H9 (cell line): ENCODE data around the gene FREM2. TPM values are rescaled to one million over a fixed set of nuclear protein-coding genes. Genes with fewer than 3 reads are reported as not detected.

Experiments used
- DNase-seq: peaks from one replicate; pipeline ENCODE4 v3.0.0-alpha.2; 2017
- H2AFZ ChIP-seq: one replicate; pipeline ENCODE4 v1.6.1; 2013; ENCODE audit warnings: mild to moderate bottlenecking, low read length, control low read depth, moderate library complexity
- H2AK5ac ChIP-seq: 2 replicates; pipeline ENCODE4 v1.6.1; 2013; ENCODE audit warnings: low read length, control low read depth, mixed read lengths; ENCODE audit not compliant: insufficient read length
- H2BK120ac ChIP-seq: one replicate; pipeline ENCODE4 v1.6.1; 2013; ENCODE audit warnings: low read depth, mild to moderate bottlenecking, low read length, control low read depth, inconsistent platforms; ENCODE audit not compliant: poor library complexity, severe bottlenecking
- H2BK12ac ChIP-seq: 2 replicates; pipeline ENCODE4 v1.6.1; 2013; ENCODE audit warnings: low read length, control low read depth, mixed read lengths, low read depth; ENCODE audit not compliant: insufficient read length
- H2BK15ac ChIP-seq: 2 replicates; pipeline ENCODE4 v1.6.1; 2013; ENCODE audit warnings: low read depth, low read length, control low read depth
- H2BK20ac ChIP-seq: one replicate; pipeline ENCODE4 v1.6.1; 2013; ENCODE audit warnings: low read depth, mild to moderate bottlenecking, low read length, control low read depth, inconsistent platforms; ENCODE audit not compliant: poor library complexity, severe bottlenecking
- H2BK5ac ChIP-seq: 2 replicates; pipeline ENCODE4 v1.6.1; 2013; ENCODE audit warnings: low read length, control low read depth, mixed read lengths; ENCODE audit not compliant: insufficient read length
- H3K14ac ChIP-seq: 2 replicates; pipeline ENCODE4 v1.6.1; 2013; ENCODE audit warnings: low read length, control low read depth; ENCODE audit not compliant: insufficient read depth
- H3K18ac ChIP-seq: 2 replicates; pipeline ENCODE4 v1.6.1; 2013; ENCODE audit warnings: low read depth, mild to moderate bottlenecking, mixed read lengths, low read length, control low read depth; ENCODE audit not compliant: insufficient read length
- H3K23ac ChIP-seq: 2 replicates; pipeline ENCODE4 v1.6.1; 2013; ENCODE audit warnings: low read length, control low read depth, mixed read lengths, low read depth; ENCODE audit not compliant: insufficient read length
- H3K23me2 ChIP-seq: 2 replicates; pipeline ENCODE4 v1.6.1; 2013; ENCODE audit warnings: low read depth, mild to moderate bottlenecking, mixed read lengths, low read length, control low read depth; ENCODE audit not compliant: insufficient read length, poor library complexity, severe bottlenecking
- H3K27ac ChIP-seq: 2 replicates; pipeline ENCODE4 v1.5.1; 2013; ENCODE audit warnings: low read length, control low read depth, mixed read lengths, low read depth; ENCODE audit not compliant: insufficient read length
- H3K27me3 ChIP-seq: 2 replicates; pipeline ENCODE4 v1.6.1; 2013; ENCODE audit warnings: low read length, control low read depth, inconsistent platforms; ENCODE audit not compliant: insufficient read depth
- H3K4ac ChIP-seq: 2 replicates; pipeline ENCODE4 v1.6.1; 2013; ENCODE audit warnings: low read depth, mild to moderate bottlenecking, control low read depth, inconsistent platforms, low read length, moderate library complexity
- H3K4me1 ChIP-seq: 2 replicates; pipeline ENCODE4 v1.6.1; 2013; ENCODE audit warnings: low read length, control low read depth, inconsistent platforms; ENCODE audit not compliant: insufficient read depth
- H3K4me2 ChIP-seq: 2 replicates; pipeline ENCODE4 v1.6.1; 2013; ENCODE audit warnings: low read length, control low read depth, mixed read lengths; ENCODE audit not compliant: insufficient read length, insufficient read depth
- H3K56ac ChIP-seq: 2 replicates; pipeline ENCODE4 v1.6.1; 2013; ENCODE audit warnings: low read depth, mild to moderate bottlenecking, mixed read lengths, low read length, control low read depth; ENCODE audit not compliant: insufficient read length
- H3K79me1 ChIP-seq: 2 replicates; pipeline ENCODE4 v1.6.1; 2013; ENCODE audit warnings: low read depth, mild to moderate bottlenecking, moderate library complexity, low read length, control low read depth, inconsistent platforms; ENCODE audit not compliant: insufficient read depth, poor library complexity, severe bottlenecking
- H3K79me2 ChIP-seq: 2 replicates; pipeline ENCODE4 v1.6.1; 2013; ENCODE audit warnings: low read length, control low read depth, inconsistent platforms; ENCODE audit not compliant: insufficient read depth
- H3K9ac ChIP-seq: 2 replicates; pipeline ENCODE4 v1.6.1; 2013; ENCODE audit warnings: low read length, control low read depth, mixed read lengths; ENCODE audit not compliant: insufficient read length; ENCODE audit errors: extremely low read depth
- H3K9me3 ChIP-seq: one replicate; pipeline ENCODE4 v1.6.1; 2013; ENCODE audit warnings: low read depth, low read length, inconsistent platforms; ENCODE audit not compliant: control insufficient read depth
- H3T11ph ChIP-seq: one replicate; pipeline ENCODE4 v1.6.1; 2013; ENCODE audit warnings: mild to moderate bottlenecking, low read length, control low read depth, inconsistent platforms
- H4K20me1 ChIP-seq: one replicate; pipeline ENCODE4 v1.6.1; 2013; ENCODE audit not compliant: control insufficient read depth, insufficient read length, insufficient read depth
- H4K5ac ChIP-seq: 2 replicates; pipeline ENCODE4 v1.6.1; 2013; ENCODE audit warnings: low read depth, mild to moderate bottlenecking, mixed read lengths, low read length, control low read depth; ENCODE audit not compliant: insufficient read length
- H4K8ac ChIP-seq: replicated peaks from 2 replicates; pipeline ENCODE4 v1.6.1; 2013; ENCODE audit warnings: low read length, control low read depth, mixed read lengths, low read depth; ENCODE audit not compliant: insufficient read length
- H4K91ac ChIP-seq: 2 replicates; pipeline ENCODE4 v1.6.1; 2013; ENCODE audit warnings: low read depth, mild to moderate bottlenecking, moderate library complexity, mixed read lengths, low read length, control low read depth; ENCODE audit not compliant: insufficient read length
- H3K27ac Mint-ChIP-seq, 3 experiments: 2 replicates in 2 of 3; 3 replicates in 1 of 3; pipeline ENCODE4 v1.8.0; 2020 to 2021; ENCODE audit warnings: mixed read lengths in 3 of 3, mild to moderate bottlenecking in 1 of 3, moderate library complexity in 1 of 3
- H3K27me3 Mint-ChIP-seq: 2 replicates; pipeline ENCODE4 v1.8.0; 2021; ENCODE audit warnings: low read depth, mild to moderate bottlenecking, moderate library complexity, mixed read lengths
- H3K36me3 Mint-ChIP-seq, 3 experiments: 2 replicates in 2 of 3; 3 replicates in 1 of 3; pipeline ENCODE4 v1.8.0; 2020 to 2021; ENCODE audit warnings: low read depth in 3 of 3, mixed read lengths in 3 of 3; ENCODE audit not compliant: insufficient read depth in 1 of 3
- H3K4me1 Mint-ChIP-seq, 2 experiments: 2 replicates each; pipeline ENCODE4 v1.8.0; 2020; ENCODE audit warnings: mixed read lengths in 2 of 2
- H3K4me3 Mint-ChIP-seq, 2 experiments: 2 replicates in 1 of 2; 3 replicates in 1 of 2; pipeline ENCODE4 v1.8.0; 2020 to 2021; ENCODE audit warnings: mild to moderate bottlenecking in 2 of 2, mixed read lengths in 2 of 2, moderate library complexity in 1 of 2
- H3K9me3 Mint-ChIP-seq, 2 experiments: 2 replicates in 1 of 2; 3 replicates in 1 of 2; pipeline ENCODE4 v1.8.0; 2020; ENCODE audit warnings: mild to moderate bottlenecking in 2 of 2, mixed read lengths in 2 of 2, moderate library complexity in 1 of 2
- CTCF ChIP-seq: fragments of 200-600 bp; sonication (generic); conservative IDR thresholded peaks from 3 replicates; pipeline ENCODE4 v1.8.0; 2021; ENCODE audit warnings: antibody characterized with exemption, mild to moderate bottlenecking
- WGBS: extraction: QIAGEN DNeasy Blood & Tissue Kit; methylation state at CpG from one replicate; pipeline ENCODE4 v1.1.7; 2013; ENCODE audit warnings: missing lambda C conversion rate, low lambda C conversion rate, mixed read lengths; ENCODE audit not compliant: insufficient read length; ENCODE audit errors: extremely low coverage; 5-methylcytosine and 5-hydroxymethylcytosine counted together
- total RNA-seq: library from RNA; stranded (reverse); gene quantifications from 2 replicates; pipeline ENCODE4 v1.2.1, GENCODE V29; 2021

Gene FREM2
- total RNA-seq, 1 experiment from 2014 or later, result 16.0 TPM

GRCh38 chr13:38755793-38756192 is 68.9 kb downstream of the FREM2 start:
- H3K4me2 ChIP-seq, result no peak overlapping the region
- no peaks in the 10 kb centered on the region for H4K20me1 ChIP-seq
- no peak overlapping the region for H2BK12ac ChIP-seq
- H3K23ac ChIP-seq, result no peak overlapping the region
- no peak overlapping the region for H3K4ac ChIP-seq
- no peak overlapping the region for H3K14ac ChIP-seq
- Mint-ChIP-seq H3K4me1 (peaks cover 17 to 48% of the 10 kb centered on the region in 2 experiments), H3K36me3 (no peaks in the 10 kb centered on the region; a peak in 1 of 7 replicates), H3K27ac (0 out of 7 replicates have a peak overlapping the region, but pooled peaks of 1 of the 3 experiments have one; percentile 16), H3K9me3 (no peaks in the 10 kb centered on the region), H3K27me3 (no peaks in the 10 kb centered on the region), H3K4me3 (no peak overlapping the region)
- no peak overlapping the region for H3K56ac ChIP-seq
- no peak overlapping the region for H2AFZ ChIP-seq
- no peak overlapping the region for H4K5ac ChIP-seq
- no peak overlapping the region for H3T11ph ChIP-seq
- H3K9ac ChIP-seq, result no peak overlapping the region
- H3K9me3 ChIP-seq, result no peaks in the 10 kb centered on the region
- H3K18ac ChIP-seq, result no peak overlapping the region
- H2BK120ac ChIP-seq, result no peak overlapping the region
- H2BK5ac ChIP-seq, result no peak overlapping the region
- no peak for TF ChIP-seq CTCF
- no CpG with 5 or more reads among the region's 2 CpGs for WGBS
- H2BK15ac ChIP-seq, result no peak overlapping the region
- H2AK5ac ChIP-seq, result no peak overlapping the region
- no peak overlapping the region for H4K91ac ChIP-seq
- H3K79me1 ChIP-seq, result no peaks in the 10 kb centered on the region
- DNase-seq, result no peak
- no peak overlapping the region for H2BK20ac ChIP-seq
- H4K8ac ChIP-seq, result no peak overlapping the region
- H3K27me3 ChIP-seq, result no peaks in the 10 kb centered on the region
- no peaks in the 10 kb centered on the region for H3K23me2 ChIP-seq
- H3K27ac ChIP-seq, result no peak overlapping the region
- H3K79me2 ChIP-seq, result no peaks in the 10 kb centered on the region
- H3K4me1 ChIP-seq, result no peaks in the 10 kb centered on the region
